Spinal cord (tissue), 10 donors: ENCODE measurements around the gene TGFBR2. TPM values are rescaled to one million over a fixed set of nuclear protein-coding genes. Genes with fewer than 3 reads are reported as not detected.

Source experiments
- DNase-seq, 6 donors: peaks; one replicate each; pipeline versions ENCODE4 v3.0.0 to v3.0.0-alpha.2; 2013 to 2015; ENCODE audit warnings: low spot score in 6 of 6, low read depth in 4 of 6
- H3K27ac ChIP-seq: one replicate; pipeline ENCODE4 v1.5.1; 2013; ENCODE audit warnings: low read depth, low read length, control low read depth
- H3K27me3 ChIP-seq: one replicate; pipeline ENCODE4 v1.6.1; 2013; ENCODE audit warnings: low read length; ENCODE audit not compliant: control insufficient read depth, insufficient read depth
- H3K36me3 ChIP-seq: one replicate; pipeline ENCODE4 v1.6.1; 2013; ENCODE audit warnings: low read length; ENCODE audit not compliant: control insufficient read depth, insufficient read depth
- H3K4me1 ChIP-seq: one replicate; pipeline ENCODE4 v1.6.1; 2013; ENCODE audit warnings: low read length; ENCODE audit not compliant: control insufficient read depth, insufficient read depth
- H3K4me3 ChIP-seq: one replicate; pipeline ENCODE4 v1.5.1; 2013; ENCODE audit warnings: low read depth, low read length, control low read depth
- H3K9me3 ChIP-seq: one replicate; pipeline ENCODE4 v1.6.1; 2013; ENCODE audit warnings: low read length; ENCODE audit not compliant: control insufficient read depth, insufficient read depth
- WGBS: methylation state at CpG from one replicate; pipeline ENCODE4 v1.1.5; 2013; ENCODE audit warnings: missing lambda C conversion rate; ENCODE audit not compliant: insufficient coverage; 5-methylcytosine and 5-hydroxymethylcytosine counted together
- polyA plus RNA-seq, 2 donors: library from polyadenylated mRNA; unstranded; fragments of 120-200 nt; gene quantifications; one replicate each; pipeline ENCODE4 v1.2.1, GENCODE V29; 2013; ENCODE audit not compliant: insufficient read length in 2 of 2
- total RNA-seq, 2 donors: library from RNA; depleted of rRNA in 1 of 2; stranded (reverse); fragments of 120-200 nt in 1 of 2; fragments of >200 nt in 1 of 2; gene quantifications; one replicate each; pipeline versions ENCODE4 v1.2.3 to v1.2.4, GENCODE V29; 2013 to 2014
- donor health status: healthy.

Gene TGFBR2
- total and polyA plus RNA-seq, 4 donors: 25.1 to 76.7 (median 43.1) TPM

- Histone ChIP-seq H3K27me3 (no peaks in the 10 kb centered on the region), H3K36me3 (no peaks in the 10 kb centered on the region), H3K9me3 (peaks cover 4% of the 10 kb centered on the region), H3K27ac (no peak overlapping the region), H3K4me3 (no peak overlapping the region), H3K4me1 (no peaks in the 10 kb centered on the region)
- WGBS: no CpG with 5 or more reads among the region's 2 CpGs
- no peak for DNase-seq
Measured at GRCh38 chr3:30702828-30703397, 96.5 kb downstream of the TGFBR2 start.

DNA sequence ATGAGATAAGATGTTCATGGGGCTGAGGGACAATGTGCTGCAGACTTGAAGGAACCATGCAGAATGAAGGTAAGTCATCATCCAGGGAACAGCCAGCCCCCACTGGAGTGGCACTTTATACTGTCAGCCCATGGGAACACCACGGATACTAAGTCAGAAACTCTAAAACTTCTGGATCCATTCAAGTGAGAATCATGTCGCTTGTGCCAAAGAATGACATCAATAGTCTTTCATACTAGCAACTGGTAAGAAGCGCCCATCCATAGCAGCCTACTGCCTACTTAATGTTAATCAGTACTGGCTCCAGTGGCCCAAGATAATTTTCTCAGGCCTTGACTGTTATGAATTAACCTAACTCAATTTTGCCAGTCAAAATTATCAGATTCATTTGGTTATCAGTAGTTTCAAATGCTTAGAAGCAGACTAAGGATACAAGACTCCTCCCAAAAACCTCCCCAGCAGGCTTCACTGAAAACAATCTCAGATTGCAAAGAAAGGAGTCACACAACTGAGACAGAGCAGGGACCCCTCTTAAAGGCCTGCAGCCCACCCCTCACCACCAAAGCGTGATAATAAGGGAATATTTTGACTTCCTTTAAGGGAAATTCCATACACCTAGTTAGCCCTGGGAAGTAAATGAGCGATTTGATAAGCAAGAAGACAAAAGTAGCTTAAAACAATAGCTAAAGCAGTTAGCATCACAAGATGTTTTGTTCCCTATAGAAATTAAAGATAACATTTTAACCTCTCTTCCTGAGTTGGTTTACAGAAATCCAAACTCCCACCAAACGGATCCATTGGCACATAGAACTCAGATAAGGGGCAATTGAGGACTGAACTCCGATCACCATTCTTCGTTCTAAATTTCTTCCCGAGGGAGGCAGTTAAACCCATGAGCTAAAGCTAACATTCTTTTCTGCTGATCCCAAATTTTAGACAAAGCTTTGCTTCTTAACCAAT, 98.8 kb downstream of the TGFBR2 start:
- Histone ChIP-seq H3K4me3 (no peak overlapping the region), H3K36me3 (no peaks in the 10 kb centered on the region), H3K9me3 (peaks cover 4% of the 10 kb centered on the region), H3K27me3 (no peaks in the 10 kb centered on the region), H3K4me1 (no peaks in the 10 kb centered on the region), H3K27ac (no peak overlapping the region)
- DNase-seq: no peak
- WGBS: 73% methylated on average over 7 of the region's 9 CpGs

DNA sequence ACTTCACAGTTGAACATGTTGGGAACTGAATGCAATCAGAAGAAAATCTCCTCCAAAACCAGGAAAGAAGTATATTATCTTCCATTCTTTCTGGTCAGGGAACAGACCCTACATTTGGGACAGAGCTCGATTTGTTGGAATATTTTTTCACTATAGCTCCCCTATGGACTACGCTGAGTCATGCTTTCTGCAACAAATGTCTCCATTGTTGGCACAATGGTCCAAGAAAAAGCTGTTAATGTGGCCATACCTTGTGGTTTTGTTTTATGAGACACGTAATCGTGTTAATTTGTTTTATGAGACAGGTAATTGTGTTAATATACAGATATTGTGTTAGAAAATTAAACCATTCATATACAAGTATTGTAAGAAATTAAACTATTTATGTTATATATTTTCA, 101.4 kb downstream of the TGFBR2 start:
- no peak overlapping the region for H3K27ac ChIP-seq

DNA sequence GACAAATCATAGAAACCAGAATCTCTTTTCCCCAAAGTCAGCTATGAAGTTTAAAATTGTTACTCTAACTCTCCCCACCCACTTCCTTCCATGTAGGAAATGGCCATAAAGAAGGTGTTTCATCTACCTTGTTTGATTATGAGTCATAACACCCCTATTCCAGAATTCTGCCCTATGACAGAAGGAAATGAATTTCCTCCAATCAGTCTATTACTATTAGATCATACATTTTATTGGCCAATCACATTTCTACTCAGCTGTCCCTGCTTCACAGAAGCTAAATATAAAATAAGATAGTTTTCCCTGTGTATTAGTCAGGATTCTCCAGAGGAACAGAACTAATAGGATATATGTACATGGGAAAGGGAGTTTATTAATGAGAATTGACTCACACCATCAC, 102.1 kb downstream of the TGFBR2 start:
- Histone ChIP-seq H3K4me3 (no peak overlapping the region), H3K9me3 (no peaks in the 10 kb centered on the region), H3K4me1 (no peaks in the 10 kb centered on the region)

More for the DNA sequence above, 101.4 kb downstream of the TGFBR2 start:
- Histone ChIP-seq H3K9me3 (peaks cover 4% of the 10 kb centered on the region), H3K4me3 (no peak overlapping the region), H3K36me3 (no peaks in the 10 kb centered on the region), H3K4me1 (no peaks in the 10 kb centered on the region), H3K27me3 (no peaks in the 10 kb centered on the region)
- WGBS: 100% methylated on average over 2 of the region's 4 CpGs
- no peak for DNase-seq

GRCh38 chr3:30710017-30710416, 103.6 kb downstream of the TGFBR2 start:
- Histone ChIP-seq H3K4me1 (no peaks in the 10 kb centered on the region), H3K27me3 (no peaks in the 10 kb centered on the region), H3K36me3 (no peaks in the 10 kb centered on the region), H3K27ac (no peak overlapping the region), H3K9me3 (no peaks in the 10 kb centered on the region), H3K4me3 (no peak overlapping the region)
- no peak for DNase-seq
- WGBS: 70% methylated on average over 2 of the region's 7 CpGs

More for the DNA sequence above, 102.1 kb downstream of the TGFBR2 start:
- Histone ChIP-seq H3K27me3 (no peaks in the 10 kb centered on the region), H3K27ac (no peak overlapping the region), H3K36me3 (no peaks in the 10 kb centered on the region)
- no peak for DNase-seq

DNA sequence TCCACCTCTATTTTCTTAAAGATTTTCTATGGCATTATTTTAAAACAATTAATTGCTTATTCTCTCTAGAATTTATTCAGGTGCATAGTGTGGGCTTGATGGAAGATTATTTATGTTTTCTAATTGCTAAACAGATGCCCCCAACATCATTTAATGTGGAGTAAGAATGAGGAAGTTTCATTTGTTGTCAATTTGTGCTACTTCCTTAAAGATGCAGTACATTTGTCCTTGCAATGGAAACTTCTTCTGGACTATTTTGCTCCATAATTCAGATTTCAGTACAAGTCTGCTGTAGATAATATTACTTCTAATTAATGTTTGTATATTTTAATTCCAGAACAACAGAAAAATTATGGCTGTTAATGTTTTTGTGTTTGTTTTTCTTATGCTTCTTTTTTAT, 104.8 kb downstream of the TGFBR2 start:
- Histone ChIP-seq H3K27me3 (no peaks in the 10 kb centered on the region), H3K27ac (no peak overlapping the region), H3K4me1 (no peaks in the 10 kb centered on the region), H3K9me3 (peaks cover under 1% of the 10 kb centered on the region), H3K36me3 (no peaks in the 10 kb centered on the region), H3K4me3 (no peak overlapping the region)
- DNase-seq: no peak

GRCh38 chr3:30711867-30712266, 105.5 kb downstream of the TGFBR2 start:
- Histone ChIP-seq H3K27me3 (no peaks in the 10 kb centered on the region), H3K27ac (no peak overlapping the region), H3K9me3 (peaks cover 2% of the 10 kb centered on the region), H3K4me3 (no peak overlapping the region), H3K36me3 (no peaks in the 10 kb centered on the region), H3K4me1 (no peaks in the 10 kb centered on the region)
- DNase-seq: no peak
- no CpG with 5 or more reads among the region's 2 CpGs for WGBS

- Histone ChIP-seq H3K9me3 (peaks cover 2% of the 10 kb centered on the region), H3K4me1 (no peaks in the 10 kb centered on the region), H3K4me3 (no peak overlapping the region), H3K27me3 (no peaks in the 10 kb centered on the region), H3K27ac (no peak overlapping the region), H3K36me3 (no peaks in the 10 kb centered on the region)
- WGBS: no CpG with 5 or more reads among the region's 4 CpGs
- no peak for DNase-seq
Measured at GRCh38 chr3:30712991-30713390, 106.6 kb downstream of the TGFBR2 start.

- H3K9me3 ChIP-seq: peaks cover 2% of the 10 kb centered on the region
- no peak overlapping the region for H3K4me3 ChIP-seq
- no CpG with 5 or more reads among the region's 3 CpGs for WGBS
Measured at GRCh38 chr3:30713885-30714503, 107.6 kb downstream of the TGFBR2 start.

More at GRCh38 chr3:30713885-30714503, 107.6 kb downstream of the TGFBR2 start:
- no peaks in the 10 kb centered on the region for H3K36me3 ChIP-seq
- H3K27me3 ChIP-seq: no peaks in the 10 kb centered on the region
- H3K27ac ChIP-seq: no peak overlapping the region
- no peaks in the 10 kb centered on the region for H3K4me1 ChIP-seq
- no peak for DNase-seq
